ENCODE measurements around the gene ERN2. TPM values are rescaled to one million over a fixed set of nuclear protein-coding genes. Genes with fewer than 3 reads are reported as not detected.

ERN2 gene
- total and polyA plus RNA-seq, 9 of the 15 experiments (the other 6 are each of a cell fraction or from before 2014, with no cell fraction given), result 0.07 to 1.5 (median 0.51) TPM; not detected in 3

DNA sequence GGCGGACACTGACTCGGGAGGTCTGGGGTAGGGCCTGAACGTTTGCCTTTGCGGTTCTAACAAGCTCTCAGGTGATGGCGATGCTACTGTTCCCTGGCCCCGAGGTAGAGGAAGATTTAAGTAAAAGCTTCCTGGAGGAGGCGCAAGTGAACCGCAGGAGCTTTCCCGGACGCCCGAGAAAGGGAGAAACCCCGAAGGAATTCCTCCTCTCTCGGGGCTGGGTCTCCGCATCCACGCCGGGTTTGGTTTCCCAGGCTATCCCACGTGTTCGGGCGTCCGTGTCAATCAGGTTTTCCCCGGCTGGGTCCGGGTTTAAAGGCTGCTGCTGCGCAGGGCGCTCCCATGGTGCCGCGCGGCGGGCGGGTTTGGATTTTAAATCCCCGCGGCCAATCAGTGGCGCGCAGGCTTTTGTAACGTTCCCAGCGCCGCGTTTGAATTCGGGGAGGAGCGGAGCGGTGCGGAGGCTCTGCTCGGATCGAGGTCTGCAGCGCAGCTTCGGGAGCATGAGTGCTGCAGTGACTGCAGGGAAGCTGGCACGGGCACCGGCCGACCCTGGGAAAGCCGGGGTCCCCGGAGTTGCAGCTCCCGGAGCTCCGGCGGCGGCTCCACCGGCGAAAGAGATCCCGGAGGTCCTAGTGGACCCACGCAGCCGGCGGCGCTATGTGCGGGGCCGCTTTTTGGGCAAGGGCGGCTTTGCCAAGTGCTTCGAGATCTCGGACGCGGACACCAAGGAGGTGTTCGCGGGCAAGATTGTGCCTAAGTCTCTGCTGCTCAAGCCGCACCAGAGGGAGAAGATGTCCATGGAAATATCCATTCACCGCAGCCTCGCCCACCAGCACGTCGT, 34.4 kb downstream of the ERN2 start, which contains the start of gene PLK1 (continued):
- peak; percentile 66; the same call in 1 of the 2 replicates for TF ChIP-seq NKRF (IDR thresholded peaks at IDR 0.05; ENCODE audit: borderline replicate concordance)
- TF ChIP-seq CREM (IDR thresholded peaks at IDR 0.05; ENCODE audit: low read depth), result peak; percentile 26; the same call in 1 of the 2 replicates
- TF ChIP-seq, protein P1, sequence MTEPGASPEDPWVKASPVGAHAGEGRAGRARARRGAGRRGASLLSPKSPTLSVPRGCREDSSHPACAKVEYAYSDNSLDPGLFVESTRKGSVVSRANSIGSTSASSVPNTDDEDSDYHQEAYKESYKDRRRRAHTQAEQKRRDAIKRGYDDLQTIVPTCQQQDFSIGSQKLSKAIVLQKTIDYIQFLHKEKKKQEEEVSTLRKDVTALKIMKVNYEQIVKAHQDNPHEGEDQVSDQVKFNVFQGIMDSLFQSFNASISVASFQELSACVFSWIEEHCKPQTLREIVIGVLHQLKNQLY (CRISPR knock-in tag; conservative IDR thresholded peaks at IDR 0.05), result peak in 1 of 2 experiments; percentile 82; a peak in 1 of 4 replicates
- no peak for TF ChIP-seq ZNF668 (CRISPR knock-in tag; IDR thresholded peaks at IDR 0.05)
- TF ChIP-seq HMG20B (CRISPR knock-in tag; IDR thresholded peaks at IDR 0.05), result no peak
- no peak for TF ChIP-seq ZNF146 (CRISPR knock-in tag; IDR thresholded peaks at IDR 0.05; ENCODE audit: unreplicated experiment)
- TF ChIP-seq BDP1 (IDR thresholded peaks at IDR 0.05; ENCODE audit: insufficient read depth, insufficient read length), result no peak
- TF ChIP-seq DPF2 (IDR thresholded peaks at IDR 0.05), result no peak
- no peak for TF ChIP-seq LARP7 (IDR thresholded peaks at IDR 0.05)
- TF ChIP-seq AFF1 (IDR thresholded peaks at IDR 0.05; ENCODE audit: low read depth in 1 of 2, partially characterized antibody in 2 of 2), result peak in 1 of 2 experiments; percentile 86
- TF ChIP-seq ZNF655 (CRISPR knock-in tag; IDR thresholded peaks at IDR 0.05), result no peak
- no peak for TF ChIP-seq ATF1 (CRISPR knock-in tag; IDR thresholded peaks at IDR 0.05)
- peak; percentile 76 for TF ChIP-seq ATF1 (tag; IDR thresholded peaks at IDR 0.05)
- no peak for TF ChIP-seq MIER1 (IDR thresholded peaks at IDR 0.05; ENCODE audit: low read depth)
- peak; percentile 60 for TF ChIP-seq KDM5B (IDR thresholded peaks at IDR 0.05; ENCODE audit: insufficient replicate concordance, low read depth, low read length)
- no peak for TF ChIP-seq E2F8 (IDR thresholded peaks at IDR 0.05; ENCODE audit: low read depth, partially characterized antibody)
- peak; percentile 57 for TF ChIP-seq SMAD1 (IDR thresholded peaks at IDR 0.05; ENCODE audit: low read depth, low read length, partially characterized antibody)
